Activated T-cell treated with anti-CD3 and anti-CD28 coated beads, Interleukin-2, amount 50 U/mL, for 72 hours (primary cell): ENCODE measurements around the gene CMTM4. TPM values are rescaled to one million over a fixed set of nuclear protein-coding genes. Genes with fewer than 3 reads are reported as not detected.
"Not testable (repeated sequence)": the region's sequence is repeated elsewhere in the genome, so short reads cannot be mapped to it uniquely, and the experiment has no call there.

ENCODE experiments used
- ATAC-seq, 2 donors: fragments of 150-1000 bp; cut with Tn5 transposase; replicated peaks in 1 of 2; 2 replicates each; pipeline ENCODE4 v1.10.0; 2021; ENCODE audit warnings: moderate library complexity in 2 of 2, mild to moderate bottlenecking in 1 of 2
- DNase-seq, 2 donors: peaks; one replicate each; pipeline ENCODE4 v3.0.0; 2021 to 2022; ENCODE audit warnings: mixed read lengths in 1 of 2
- H3K27ac Mint-ChIP-seq: one replicate; pipeline ENCODE4 v1.8.0; 2022; ENCODE audit warnings: mild to moderate bottlenecking, moderate library complexity, mixed read lengths
- H3K27me3 Mint-ChIP-seq: one replicate; pipeline ENCODE4 v1.8.0; 2022; ENCODE audit warnings: low read depth, mixed read lengths
- H3K36me3 Mint-ChIP-seq, 2 donors: one replicate each; pipeline ENCODE4 v1.8.0; 2022; ENCODE audit warnings: mixed read lengths in 2 of 2, mild to moderate bottlenecking in 1 of 2; ENCODE audit not compliant: insufficient read depth in 2 of 2
- H3K4me1 Mint-ChIP-seq: one replicate; pipeline ENCODE4 v1.8.0; 2022; ENCODE audit warnings: low read depth, mixed read lengths
- H3K4me3 Mint-ChIP-seq, 2 donors: one replicate each; pipeline ENCODE4 v1.8.0; 2022; ENCODE audit warnings: mild to moderate bottlenecking in 2 of 2, mixed read lengths in 2 of 2, moderate library complexity in 2 of 2
- H3K9me3 Mint-ChIP-seq, 2 donors: one replicate each; pipeline ENCODE4 v1.8.0; 2022; ENCODE audit warnings: mixed read lengths in 2 of 2
- total RNA-seq, 2 donors: library from RNA; stranded (reverse); gene quantifications; one replicate each; pipeline ENCODE4 v1.2.3, GENCODE V29; 2022

CMTM4 gene
- total RNA-seq, 2 donors from 2014 or later: 3.7 to 3.9 TPM

DNA sequence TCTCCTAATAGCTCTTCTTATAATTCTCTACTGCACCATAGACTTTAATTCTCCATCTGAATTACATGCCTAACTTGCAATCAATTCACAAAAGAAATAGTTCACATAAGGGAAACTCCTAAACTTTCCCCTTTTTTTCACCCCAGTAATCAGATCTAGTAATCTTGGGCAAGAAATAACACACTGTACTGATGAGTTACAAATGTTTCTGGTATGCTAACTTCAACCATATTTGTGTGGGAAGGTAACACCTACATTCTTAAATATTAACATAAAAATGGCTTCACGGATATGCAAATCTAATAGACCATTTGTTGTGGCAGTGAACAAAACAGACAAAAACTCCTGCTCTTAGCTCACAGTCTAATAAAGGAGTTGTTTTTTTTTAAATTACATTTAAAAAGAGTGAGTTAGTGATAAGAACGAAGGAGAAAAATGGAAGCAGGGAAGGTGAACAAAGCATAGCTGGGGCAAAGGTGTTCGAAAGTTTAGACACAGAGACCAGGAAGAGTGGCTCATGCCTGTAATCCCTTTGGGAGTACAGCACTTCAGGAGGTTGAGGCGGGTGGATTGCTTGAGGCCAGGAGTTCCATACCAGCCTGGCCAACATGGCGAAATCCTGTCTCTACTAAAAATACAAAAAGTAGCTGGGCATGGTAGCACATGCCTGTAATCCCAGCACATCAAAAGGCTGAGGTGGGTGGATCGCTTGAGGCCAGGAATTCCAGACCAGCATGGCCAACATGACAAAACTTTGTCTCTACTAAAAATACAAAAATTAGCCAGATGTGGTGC lies 57.3 kb downstream of the CMTM4 start:
- DNase-seq (no peak), ATAC-seq (no peak)
- Mint-ChIP-seq H3K4me1 (no peaks in the 10 kb centered on the region), H3K27me3 (peaks cover 6% of the 10 kb centered on the region), H3K4me3 (no peak overlapping the region), H3K36me3 (no peaks in the 10 kb centered on the region), H3K9me3 (no peaks in the 10 kb centered on the region), H3K27ac (no peak overlapping the region)

- Mint-ChIP-seq H3K4me3 (no peak overlapping the region), H3K27ac (no peak overlapping the region), H3K36me3 (no peaks in the 10 kb centered on the region), H3K27me3 (peaks cover 6% of the 10 kb centered on the region), H3K9me3 (no peaks in the 10 kb centered on the region), H3K4me1 (no peaks in the 10 kb centered on the region)
- DNase-seq (no peak), ATAC-seq (no peak)
Observed at GRCh38 chr16:66637806-66638205, 58.7 kb downstream of the CMTM4 start.

- Mint-ChIP-seq H3K27ac (no peak overlapping the region), H3K36me3 (no peaks in the 10 kb centered on the region), H3K4me1 (no peaks in the 10 kb centered on the region), H3K4me3 (no peak overlapping the region), H3K9me3 (no peaks in the 10 kb centered on the region), H3K27me3 (peaks cover 6% of the 10 kb centered on the region)
- no peak for DNase-seq
- ATAC-seq: no peak
Observed at GRCh38 chr16:66636199-66636598, 60.3 kb downstream of the CMTM4 start.

GRCh38 chr16:66635406-66635805 lies 61.1 kb downstream of the CMTM4 start:
- Mint-ChIP-seq H3K36me3 (no peaks in the 10 kb centered on the region), H3K4me1 (no peaks in the 10 kb centered on the region), H3K9me3 (no peaks in the 10 kb centered on the region), H3K27ac (no peak overlapping the region), H3K4me3 (no peak overlapping the region), H3K27me3 (no peaks in the 10 kb centered on the region)
- ATAC-seq: no peak
- DNase-seq: no peak

DNA sequence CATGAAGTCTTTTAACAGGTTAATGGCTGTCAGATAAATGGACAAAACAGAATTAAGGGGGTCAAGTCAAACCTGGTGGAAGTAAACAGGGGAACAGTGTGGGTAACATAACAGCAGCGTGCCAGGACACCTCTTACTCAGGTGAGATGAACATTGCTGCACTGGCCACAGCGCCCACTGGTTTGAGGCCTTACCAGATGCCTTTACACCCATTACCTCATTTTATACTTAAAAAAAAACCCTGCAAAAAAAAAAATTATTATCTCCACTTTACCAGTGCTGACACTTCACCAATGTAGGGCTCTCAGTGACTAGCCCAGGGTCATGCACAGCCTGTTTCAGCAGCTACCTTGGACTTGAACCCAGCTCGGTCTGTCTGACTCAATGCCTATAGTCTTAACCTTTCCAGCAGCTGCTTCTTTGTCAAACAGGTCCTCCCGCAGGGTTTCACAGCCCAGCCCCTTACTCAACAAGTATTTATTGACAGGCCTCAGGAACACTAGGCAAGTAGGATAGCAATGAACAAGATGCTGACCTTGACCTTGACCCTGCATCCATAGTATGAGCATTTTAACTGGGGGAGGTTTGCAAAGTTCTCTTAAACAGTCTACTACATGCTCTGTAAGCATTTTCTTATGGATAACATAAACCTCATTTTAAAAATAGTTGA lies 61.9 kb downstream of the CMTM4 start:
- ATAC-seq (no peak), DNase-seq (no peak)
- H3K9me3 Mint-ChIP-seq: no peaks in the 10 kb centered on the region
- no peak overlapping the region for H3K4me3 Mint-ChIP-seq
- H3K27ac Mint-ChIP-seq: no peak overlapping the region
- no peaks in the 10 kb centered on the region for H3K27me3 Mint-ChIP-seq
- no peaks in the 10 kb centered on the region for H3K4me1 Mint-ChIP-seq
- H3K36me3 Mint-ChIP-seq: no peaks in the 10 kb centered on the region

- not testable (repeated sequence) for H3K27ac Mint-ChIP-seq, H3K4me1 Mint-ChIP-seq, ATAC-seq, DNase-seq, H3K27me3 Mint-ChIP-seq, H3K4me3 Mint-ChIP-seq, H3K9me3 Mint-ChIP-seq, H3K36me3 Mint-ChIP-seq
Observed at GRCh38 chr16:66631558-66631957, 65.0 kb downstream of the CMTM4 start.

DNA sequence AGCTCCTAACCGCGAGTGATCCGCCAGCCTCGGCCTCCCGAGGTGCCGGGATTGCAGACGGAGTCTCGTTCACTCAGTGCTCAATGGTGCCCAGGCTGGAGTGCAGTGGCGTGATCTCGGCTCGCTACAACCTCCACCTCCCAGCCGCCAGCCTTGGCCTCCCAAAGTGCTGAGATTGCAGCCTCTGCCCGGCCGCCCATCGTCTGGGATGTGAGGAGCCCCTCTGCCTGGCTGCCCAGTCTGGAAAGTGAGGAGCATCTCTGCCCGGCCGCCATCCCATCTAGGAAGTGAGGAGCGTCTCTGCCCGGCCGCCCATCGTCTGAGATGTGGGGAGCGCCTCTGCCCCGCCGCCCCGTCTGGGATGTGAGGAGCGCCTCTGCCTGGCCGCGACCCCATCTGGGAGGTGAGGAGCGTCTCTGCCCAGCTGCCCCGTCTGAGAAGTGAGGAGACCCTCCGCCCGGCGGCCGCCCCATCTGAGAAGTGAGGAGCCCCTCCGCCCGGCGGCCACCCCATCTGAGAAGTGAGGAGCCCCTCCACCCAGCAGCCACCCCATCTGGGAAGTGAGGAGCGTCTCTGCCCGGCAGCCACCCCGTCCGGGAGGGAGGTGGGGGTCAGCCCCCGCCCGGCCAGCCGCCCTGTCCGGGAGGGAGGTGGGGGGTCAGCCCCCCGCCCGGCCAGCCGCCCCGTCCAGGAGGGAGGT lies 65.8 kb downstream of the CMTM4 start:
- H3K4me3 Mint-ChIP-seq, H3K27ac Mint-ChIP-seq, DNase-seq, ATAC-seq, H3K27me3 Mint-ChIP-seq, H3K36me3 Mint-ChIP-seq, H3K4me1 Mint-ChIP-seq, H3K9me3 Mint-ChIP-seq: not testable (repeated sequence)

- no peak overlapping the region for H3K27ac Mint-ChIP-seq
- no peak for DNase-seq
- no peaks in the 10 kb centered on the region for H3K9me3 Mint-ChIP-seq
- H3K27me3 Mint-ChIP-seq: no peaks in the 10 kb centered on the region
- H3K36me3 Mint-ChIP-seq: no peaks in the 10 kb centered on the region
- no peak overlapping the region for H3K4me3 Mint-ChIP-seq
- ATAC-seq: no peak
- no peaks in the 10 kb centered on the region for H3K4me1 Mint-ChIP-seq
Observed at GRCh38 chr16:66629856-66630255, 66.7 kb downstream of the CMTM4 start.

DNA sequence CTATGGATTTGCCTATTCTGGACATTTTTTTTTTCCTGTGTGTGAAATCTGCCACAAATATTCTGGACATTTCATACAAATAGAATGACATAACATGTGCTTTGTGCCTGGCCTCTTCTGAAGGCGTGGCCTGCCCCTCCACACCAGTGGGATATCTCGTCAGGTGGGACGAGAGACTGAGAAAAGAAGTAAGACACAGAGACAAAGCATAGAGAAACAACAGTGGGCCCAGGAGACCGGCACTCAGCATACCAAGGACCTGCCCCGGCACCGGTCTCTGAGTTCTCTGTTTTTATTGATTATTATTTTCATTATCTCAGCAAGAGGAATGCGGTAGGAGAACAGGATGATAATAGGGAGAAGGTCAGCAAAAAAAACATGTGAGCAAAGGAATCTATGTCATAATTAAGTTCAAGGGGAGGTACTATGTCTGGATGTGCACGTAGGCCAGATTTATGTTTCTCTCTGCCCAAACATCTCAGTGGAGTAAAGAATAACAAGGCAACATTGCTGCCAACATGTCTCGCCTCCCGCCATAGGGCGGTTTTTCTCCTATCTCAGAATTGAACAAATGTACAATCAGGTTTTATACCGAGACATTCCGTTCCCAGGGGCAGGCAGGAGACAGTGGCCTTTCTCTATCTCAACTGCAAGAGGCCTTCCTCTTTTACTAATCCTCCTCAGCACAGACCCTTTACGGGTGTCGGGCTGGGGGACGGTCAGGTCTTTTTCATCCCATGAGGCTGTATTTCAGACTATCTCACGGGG lies 68.7 kb downstream of the CMTM4 start:
- not testable (repeated sequence) for H3K9me3 Mint-ChIP-seq, H3K4me3 Mint-ChIP-seq, H3K4me1 Mint-ChIP-seq, H3K27ac Mint-ChIP-seq, H3K27me3 Mint-ChIP-seq, DNase-seq, H3K36me3 Mint-ChIP-seq, ATAC-seq

DNA sequence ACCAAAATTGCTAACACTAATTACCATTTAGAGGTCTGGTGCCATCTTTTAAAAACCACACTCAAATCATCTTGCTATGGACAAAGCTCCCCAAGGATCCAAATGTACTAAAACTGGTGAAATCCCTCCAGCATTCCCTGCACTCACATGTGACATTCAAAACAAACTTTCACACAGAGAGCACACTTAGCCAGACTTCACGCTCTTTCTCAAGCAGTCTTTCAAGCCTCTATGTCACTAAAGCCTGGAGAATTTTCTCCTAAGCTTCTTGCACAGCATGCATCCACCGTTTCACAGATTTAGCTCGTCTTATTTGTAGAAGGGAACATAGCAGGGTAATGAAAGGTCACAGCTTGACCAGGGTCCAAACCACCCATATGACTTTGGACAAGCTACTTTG lies 72.8 kb downstream of the CMTM4 start:
- no peaks in the 10 kb centered on the region for H3K4me1 Mint-ChIP-seq
- H3K27ac Mint-ChIP-seq: no peak overlapping the region
- no peak overlapping the region for H3K4me3 Mint-ChIP-seq
- no peaks in the 10 kb centered on the region for H3K27me3 Mint-ChIP-seq
- no peak for DNase-seq
- ATAC-seq: no peak
- H3K9me3 Mint-ChIP-seq: no peaks in the 10 kb centered on the region
- H3K36me3 Mint-ChIP-seq: no peaks in the 10 kb centered on the region

GRCh38 chr16:66622863-66623262 lies 73.7 kb downstream of the CMTM4 start:
- H3K27ac Mint-ChIP-seq: no peak overlapping the region
- DNase-seq (no peak), ATAC-seq (no peak)
- H3K4me3 Mint-ChIP-seq: no peak overlapping the region
- no peaks in the 10 kb centered on the region for H3K9me3 Mint-ChIP-seq
- H3K36me3 Mint-ChIP-seq: no peaks in the 10 kb centered on the region
- no peaks in the 10 kb centered on the region for H3K27me3 Mint-ChIP-seq
- no peaks in the 10 kb centered on the region for H3K4me1 Mint-ChIP-seq

GRCh38 chr16:66621973-66622372 lies 74.6 kb downstream of the CMTM4 start:
- no peak overlapping the region for H3K27ac Mint-ChIP-seq
- H3K4me3 Mint-ChIP-seq: no peak overlapping the region
- H3K4me1 Mint-ChIP-seq: no peaks in the 10 kb centered on the region
- no peak for ATAC-seq
- no peak for DNase-seq
- H3K27me3 Mint-ChIP-seq: no peaks in the 10 kb centered on the region
- no peaks in the 10 kb centered on the region for H3K9me3 Mint-ChIP-seq
- no peaks in the 10 kb centered on the region for H3K36me3 Mint-ChIP-seq

GRCh38 chr16:66620429-66620795 lies 76.1 kb downstream of the CMTM4 start:
- ATAC-seq: no peak
- H3K4me1 Mint-ChIP-seq: no peaks in the 10 kb centered on the region
- H3K27ac Mint-ChIP-seq: no peak overlapping the region
- no peaks in the 10 kb centered on the region for H3K9me3 Mint-ChIP-seq
- no peaks in the 10 kb centered on the region for H3K36me3 Mint-ChIP-seq
- DNase-seq: no peak
- H3K4me3 Mint-ChIP-seq: no peak overlapping the region
- no peaks in the 10 kb centered on the region for H3K27me3 Mint-ChIP-seq
